SU-DHL-6 (cell line): Measurements from ENCODE around the gene SLC47A2.

Experiments
- EZH2phosphoT487 ChIP-seq: fragments of 200-600 bp; sonication (generic), shearing (Covaris generic); conservative IDR thresholded peaks from 2 replicates; pipeline ENCODE4 v1.6.1; 2018; ENCODE audit warnings: mild to moderate bottlenecking, antibody characterized with exemption, low read length, moderate library complexity, mixed read lengths
- TF ChIP-seq, protein P1 (sequence below): fragments of 200-600 bp; sonication (generic); IDR thresholded peaks from one replicate; pipeline ENCODE4 v1.5.1; 2017; ENCODE audit warnings: antibody characterized with exemption, mild to moderate bottlenecking, low read length, moderate library complexity; ENCODE audit not compliant: insufficient read depth, poor library complexity, severe bottlenecking

DNA sequence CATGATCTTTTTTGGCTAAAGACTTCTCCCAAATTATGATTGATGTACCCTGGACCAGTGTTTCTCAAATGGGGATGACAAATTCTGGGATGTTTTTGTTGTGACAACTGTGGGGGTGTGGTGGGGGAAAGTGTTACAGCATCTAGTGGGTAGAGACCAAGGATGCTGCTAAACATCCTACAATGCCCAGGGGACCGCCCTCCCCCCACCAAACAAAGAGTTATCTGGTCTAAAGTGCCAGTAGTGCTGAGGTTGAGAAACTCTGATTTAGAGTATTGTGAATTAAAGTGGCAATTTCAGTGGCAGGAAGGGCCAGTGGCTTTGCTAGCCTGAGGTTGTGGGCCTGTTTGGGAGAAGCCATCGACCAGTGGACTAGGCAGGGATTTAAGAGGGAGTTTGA, 33.3 kb downstream of the SLC47A2 start:
- TF ChIP-seq EZH2phosphoT487 = no peak
- TF ChIP-seq, protein P1, sequence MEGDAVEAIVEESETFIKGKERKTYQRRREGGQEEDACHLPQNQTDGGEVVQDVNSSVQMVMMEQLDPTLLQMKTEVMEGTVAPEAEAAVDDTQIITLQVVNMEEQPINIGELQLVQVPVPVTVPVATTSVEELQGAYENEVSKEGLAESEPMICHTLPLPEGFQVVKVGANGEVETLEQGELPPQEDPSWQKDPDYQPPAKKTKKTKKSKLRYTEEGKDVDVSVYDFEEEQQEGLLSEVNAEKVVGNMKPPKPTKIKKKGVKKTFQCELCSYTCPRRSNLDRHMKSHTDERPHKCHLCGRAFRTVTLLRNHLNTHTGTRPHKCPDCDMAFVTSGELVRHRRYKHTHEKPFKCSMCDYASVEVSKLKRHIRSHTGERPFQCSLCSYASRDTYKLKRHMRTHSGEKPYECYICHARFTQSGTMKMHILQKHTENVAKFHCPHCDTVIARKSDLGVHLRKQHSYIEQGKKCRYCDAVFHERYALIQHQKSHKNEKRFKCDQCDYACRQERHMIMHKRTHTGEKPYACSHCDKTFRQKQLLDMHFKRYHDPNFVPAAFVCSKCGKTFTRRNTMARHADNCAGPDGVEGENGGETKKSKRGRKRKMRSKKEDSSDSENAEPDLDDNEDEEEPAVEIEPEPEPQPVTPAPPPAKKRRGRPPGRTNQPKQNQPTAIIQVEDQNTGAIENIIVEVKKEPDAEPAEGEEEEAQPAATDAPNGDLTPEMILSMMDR = no peak
